ENCODE data around the gene ANO4.

- TF ChIP-seq, protein P1, sequence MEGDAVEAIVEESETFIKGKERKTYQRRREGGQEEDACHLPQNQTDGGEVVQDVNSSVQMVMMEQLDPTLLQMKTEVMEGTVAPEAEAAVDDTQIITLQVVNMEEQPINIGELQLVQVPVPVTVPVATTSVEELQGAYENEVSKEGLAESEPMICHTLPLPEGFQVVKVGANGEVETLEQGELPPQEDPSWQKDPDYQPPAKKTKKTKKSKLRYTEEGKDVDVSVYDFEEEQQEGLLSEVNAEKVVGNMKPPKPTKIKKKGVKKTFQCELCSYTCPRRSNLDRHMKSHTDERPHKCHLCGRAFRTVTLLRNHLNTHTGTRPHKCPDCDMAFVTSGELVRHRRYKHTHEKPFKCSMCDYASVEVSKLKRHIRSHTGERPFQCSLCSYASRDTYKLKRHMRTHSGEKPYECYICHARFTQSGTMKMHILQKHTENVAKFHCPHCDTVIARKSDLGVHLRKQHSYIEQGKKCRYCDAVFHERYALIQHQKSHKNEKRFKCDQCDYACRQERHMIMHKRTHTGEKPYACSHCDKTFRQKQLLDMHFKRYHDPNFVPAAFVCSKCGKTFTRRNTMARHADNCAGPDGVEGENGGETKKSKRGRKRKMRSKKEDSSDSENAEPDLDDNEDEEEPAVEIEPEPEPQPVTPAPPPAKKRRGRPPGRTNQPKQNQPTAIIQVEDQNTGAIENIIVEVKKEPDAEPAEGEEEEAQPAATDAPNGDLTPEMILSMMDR (IDR thresholded peaks at IDR 0.05) = no peak
- TF ChIP-seq POLR2A (IDR thresholded peaks at IDR 0.05) = no peak
These were observed 1.4 kb upstream of the ANO4 start for GRCh38 chr12:100793182-100793581.

Measured in lower leg skin (tissue), 3 donors.